ENCODE measurements around the gene ATP5PD. TPM values are rescaled to one million over a fixed set of nuclear protein-coding genes. Genes with fewer than 3 reads are reported as not detected.

The ATP5PD gene
- total and polyA plus RNA-seq, 2 of the 13 experiments (the other 11 are each of a cell fraction or from before 2014, with no cell fraction given), result 158 to 428 TPM

DNA sequence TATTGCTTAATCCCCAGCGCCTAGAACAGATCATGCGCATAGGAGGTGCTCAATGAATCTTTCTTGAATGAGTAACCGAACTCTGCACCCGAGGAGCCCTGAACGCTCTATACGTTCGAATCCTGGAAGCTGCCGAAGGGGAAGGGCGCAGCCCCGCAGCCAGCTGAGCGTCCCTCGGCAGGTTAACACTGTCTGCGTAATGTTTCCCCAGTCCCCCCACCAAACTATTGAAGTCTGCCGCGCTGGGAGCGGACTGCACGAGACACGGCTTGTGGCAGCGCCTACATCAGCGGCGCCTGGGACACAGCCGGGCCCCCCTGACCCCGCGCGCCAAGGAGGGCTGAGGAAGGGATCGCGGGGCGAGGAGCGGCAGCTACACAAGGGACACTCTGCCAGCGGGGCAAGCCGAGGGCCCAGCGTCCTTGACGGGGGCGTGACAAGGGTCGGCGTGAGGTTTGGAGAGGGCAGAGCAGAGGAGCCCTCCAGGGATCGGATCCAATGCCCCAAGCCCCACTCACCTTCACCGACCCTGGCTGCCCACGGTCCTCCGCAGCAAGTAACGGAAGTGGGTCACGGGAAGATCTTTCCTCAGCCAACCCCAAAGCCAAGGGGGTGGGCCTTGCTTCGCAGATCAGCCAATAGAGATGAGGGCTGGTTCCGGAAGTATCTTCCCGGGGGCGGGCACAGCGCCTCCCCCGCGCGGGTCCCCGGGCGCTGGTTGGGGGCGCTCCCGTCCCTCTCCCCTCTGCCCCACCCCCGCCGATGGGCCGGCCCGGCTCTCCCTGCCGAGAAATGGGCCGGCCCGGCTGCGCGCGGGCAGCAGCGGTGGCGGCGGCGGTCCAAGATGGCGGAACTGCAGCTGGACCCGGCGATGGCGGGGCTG, at the start of gene ATP5PD, which contains the start of gene KCTD2 (continued):
- TF ChIP-seq PATZ1 (CRISPR knock-in tag; IDR thresholded peaks at IDR 0.05), result peak; percentile 99
- no peak for TF ChIP-seq MATR3 (CRISPR knock-in tag; IDR thresholded peaks at IDR 0.05)
- TF ChIP-seq HMGA1 (CRISPR knock-in tag; conservative IDR thresholded peaks at IDR 0.05), result no peak
- TF ChIP-seq, protein P1, sequence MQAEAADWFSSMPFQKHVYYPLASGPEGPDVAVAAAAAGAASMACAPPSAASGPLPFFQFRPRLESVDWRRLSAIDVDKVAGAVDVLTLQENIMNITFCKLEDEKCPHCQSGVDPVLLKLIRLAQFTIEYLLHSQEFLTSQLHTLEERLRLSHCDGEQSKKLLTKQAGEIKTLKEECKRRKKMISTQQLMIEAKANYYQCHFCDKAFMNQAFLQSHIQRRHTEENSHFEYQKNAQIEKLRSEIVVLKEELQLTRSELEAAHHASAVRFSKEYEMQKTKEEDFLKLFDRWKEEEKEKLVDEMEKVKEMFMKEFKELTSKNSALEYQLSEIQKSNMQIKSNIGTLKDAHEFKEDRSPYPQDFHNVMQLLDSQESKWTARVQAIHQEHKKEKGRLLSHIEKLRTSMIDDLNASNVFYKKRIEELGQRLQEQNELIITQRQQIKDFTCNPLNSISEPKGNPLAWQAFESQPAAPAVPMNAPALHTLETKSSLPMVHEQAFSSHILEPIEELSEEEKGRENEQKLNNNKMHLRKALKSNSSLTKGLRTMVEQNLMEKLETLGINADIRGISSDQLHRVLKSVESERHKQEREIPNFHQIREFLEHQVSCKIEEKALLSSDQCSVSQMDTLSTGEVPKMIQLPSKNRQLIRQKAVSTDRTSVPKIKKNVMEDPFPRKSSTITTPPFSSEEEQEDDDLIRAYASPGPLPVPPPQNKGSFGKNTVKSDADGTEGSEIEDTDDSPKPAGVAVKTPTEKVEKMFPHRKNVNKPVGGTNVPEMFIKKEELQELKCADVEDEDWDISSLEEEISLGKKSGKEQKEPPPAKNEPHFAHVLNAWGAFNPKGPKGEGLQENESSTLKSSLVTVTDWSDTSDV (CRISPR knock-in tag; IDR thresholded peaks at IDR 0.05), result 0 out of 2 replicates have a peak, but pooled peaks have one; percentile 75
- TF ChIP-seq HNRNPL (IDR thresholded peaks at IDR 0.05; ENCODE audit: low read depth, low read length), result peak; percentile 87
- no peak for TF ChIP-seq ZFAT (CRISPR knock-in tag; conservative IDR thresholded peaks at IDR 0.05)
- TF ChIP-seq RXRB (CRISPR knock-in tag; IDR thresholded peaks at IDR 0.05; ENCODE audit: borderline replicate concordance), result peak; percentile 58; the same call in 1 of the 2 replicates
- TF ChIP-seq, protein P2, sequence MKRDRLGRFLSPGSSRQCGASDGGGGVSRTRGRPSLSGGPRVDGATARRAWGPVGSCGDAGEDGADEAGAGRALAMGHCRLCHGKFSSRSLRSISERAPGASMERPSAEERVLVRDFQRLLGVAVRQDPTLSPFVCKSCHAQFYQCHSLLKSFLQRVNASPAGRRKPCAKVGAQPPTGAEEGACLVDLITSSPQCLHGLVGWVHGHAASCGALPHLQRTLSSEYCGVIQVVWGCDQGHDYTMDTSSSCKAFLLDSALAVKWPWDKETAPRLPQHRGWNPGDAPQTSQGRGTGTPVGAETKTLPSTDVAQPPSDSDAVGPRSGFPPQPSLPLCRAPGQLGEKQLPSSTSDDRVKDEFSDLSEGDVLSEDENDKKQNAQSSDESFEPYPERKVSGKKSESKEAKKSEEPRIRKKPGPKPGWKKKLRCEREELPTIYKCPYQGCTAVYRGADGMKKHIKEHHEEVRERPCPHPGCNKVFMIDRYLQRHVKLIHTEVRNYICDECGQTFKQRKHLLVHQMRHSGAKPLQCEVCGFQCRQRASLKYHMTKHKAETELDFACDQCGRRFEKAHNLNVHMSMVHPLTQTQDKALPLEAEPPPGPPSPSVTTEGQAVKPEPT (CRISPR knock-in tag; IDR thresholded peaks at IDR 0.05; ENCODE audit: low read depth), result peak; percentile 79
- TF ChIP-seq ZNF674 (CRISPR knock-in tag; IDR thresholded peaks at IDR 0.05; ENCODE audit: low read depth), result peak; percentile 88; the same call in 1 of the 2 replicates
- TF ChIP-seq PAF1 (CRISPR knock-in tag; IDR thresholded peaks at IDR 0.05), result no peak
- TF ChIP-seq SMYD3 (CRISPR knock-in tag; IDR thresholded peaks at IDR 0.05), result no peak
- TF ChIP-seq STAT6 (CRISPR knock-in tag; IDR thresholded peaks at IDR 0.05; ENCODE audit: borderline replicate concordance), result no peak
- TF ChIP-seq CEBPG (CRISPR knock-in tag; IDR thresholded peaks at IDR 0.05), result peak; percentile 39
- peak; percentile 52 for TF ChIP-seq FOSL2 (CRISPR knock-in tag; IDR thresholded peaks at IDR 0.05)
- TF ChIP-seq NFIB (CRISPR knock-in tag; IDR thresholded peaks at IDR 0.05; ENCODE audit: borderline replicate concordance), result no peak
- TF ChIP-seq HCFC1 (IDR thresholded peaks at IDR 0.05; ENCODE audit: low read depth, low read length), result peak; percentile 53; the same call in 1 of the 2 replicates
- TF ChIP-seq ZNF101 (CRISPR knock-in tag; IDR thresholded peaks at IDR 0.05; ENCODE audit: borderline replicate concordance, low read depth), result no peak
- TF ChIP-seq ATRX (CRISPR knock-in tag; IDR thresholded peaks at IDR 0.05; ENCODE audit: borderline replicate concordance), result 0 out of 2 replicates have a peak, but pooled peaks have one; percentile 57
- TF ChIP-seq ZNF274 (CRISPR knock-in tag; IDR thresholded peaks at IDR 0.05), result peak; percentile 90
- TF ChIP-seq IKZF4 (CRISPR knock-in tag; IDR thresholded peaks at IDR 0.05; ENCODE audit: borderline replicate concordance, low read depth, not compliant biosample characterization), result peak; percentile 90
